Osteocyte (in vitro differentiated cells): Measurements from ENCODE around the gene NRIP3. TPM values are rescaled to one million over a fixed set of nuclear protein-coding genes. Genes with fewer than 3 reads are reported as not detected.

Experiments
- DNase-seq: peaks from one replicate; pipeline ENCODE4 v3.0.0; 2021; ENCODE audit warnings: mixed read lengths; ENCODE audit not compliant: unreplicated experiment; ENCODE audit errors: extremely low spot score
- H3K27ac Mint-ChIP-seq: one replicate; pipeline ENCODE4 v1.8.0; 2021; ENCODE audit warnings: mild to moderate bottlenecking, mixed read lengths; ENCODE audit not compliant: unreplicated experiment
- H3K27me3 Mint-ChIP-seq: one replicate; pipeline ENCODE4 v1.8.0; 2021; ENCODE audit warnings: mixed read lengths; ENCODE audit not compliant: unreplicated experiment
- H3K36me3 Mint-ChIP-seq: one replicate; pipeline ENCODE4 v1.8.0; 2021; ENCODE audit warnings: mixed read lengths; ENCODE audit not compliant: unreplicated experiment
- H3K4me1 Mint-ChIP-seq: one replicate; pipeline ENCODE4 v1.8.0; 2021; ENCODE audit warnings: mixed read lengths; ENCODE audit not compliant: unreplicated experiment
- H3K4me3 Mint-ChIP-seq: one replicate; pipeline ENCODE4 v1.8.0; 2021; ENCODE audit warnings: mild to moderate bottlenecking, moderate library complexity, mixed read lengths; ENCODE audit not compliant: unreplicated experiment
- H3K9me3 Mint-ChIP-seq: one replicate; pipeline ENCODE4 v1.8.0; 2021; ENCODE audit warnings: mixed read lengths; ENCODE audit not compliant: unreplicated experiment
- total RNA-seq: library from RNA; stranded (reverse); gene quantifications from 2 replicates; pipeline ENCODE4 v1.2.1, GENCODE V29; 2021
- TF ChIP-seq, protein P1 (sequence below): fragments of 200-600 bp; sonication (generic); IDR thresholded peaks from 2 replicates; pipeline ENCODE4 v1.5.0; 2021; ENCODE audit warnings: antibody characterized with exemption, mild to moderate bottlenecking, moderate library complexity

NRIP3 gene
- total RNA-seq, 1 donor from 2014 or later: 0.97 TPM

- no peaks in the 10 kb centered on the region for H3K27me3 Mint-ChIP-seq
- H3K27ac Mint-ChIP-seq: peak overlapping the region; percentile 91
- H3K4me1 Mint-ChIP-seq: peaks cover 38% of the 10 kb centered on the region
- no peaks in the 10 kb centered on the region for H3K36me3 Mint-ChIP-seq
- H3K4me3 Mint-ChIP-seq: peak overlapping the region; percentile 94
- H3K9me3 Mint-ChIP-seq: no peaks in the 10 kb centered on the region
- TF ChIP-seq, protein P1, sequence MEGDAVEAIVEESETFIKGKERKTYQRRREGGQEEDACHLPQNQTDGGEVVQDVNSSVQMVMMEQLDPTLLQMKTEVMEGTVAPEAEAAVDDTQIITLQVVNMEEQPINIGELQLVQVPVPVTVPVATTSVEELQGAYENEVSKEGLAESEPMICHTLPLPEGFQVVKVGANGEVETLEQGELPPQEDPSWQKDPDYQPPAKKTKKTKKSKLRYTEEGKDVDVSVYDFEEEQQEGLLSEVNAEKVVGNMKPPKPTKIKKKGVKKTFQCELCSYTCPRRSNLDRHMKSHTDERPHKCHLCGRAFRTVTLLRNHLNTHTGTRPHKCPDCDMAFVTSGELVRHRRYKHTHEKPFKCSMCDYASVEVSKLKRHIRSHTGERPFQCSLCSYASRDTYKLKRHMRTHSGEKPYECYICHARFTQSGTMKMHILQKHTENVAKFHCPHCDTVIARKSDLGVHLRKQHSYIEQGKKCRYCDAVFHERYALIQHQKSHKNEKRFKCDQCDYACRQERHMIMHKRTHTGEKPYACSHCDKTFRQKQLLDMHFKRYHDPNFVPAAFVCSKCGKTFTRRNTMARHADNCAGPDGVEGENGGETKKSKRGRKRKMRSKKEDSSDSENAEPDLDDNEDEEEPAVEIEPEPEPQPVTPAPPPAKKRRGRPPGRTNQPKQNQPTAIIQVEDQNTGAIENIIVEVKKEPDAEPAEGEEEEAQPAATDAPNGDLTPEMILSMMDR: no peak
- DNase-seq: peak; percentile 87
These were observed 40.1 kb downstream of the NRIP3 start for GRCh38 chr11:8963569-8964323.

GRCh38 chr11:8962841-8963240 is 41.0 kb downstream of the NRIP3 start:
- Mint-ChIP-seq H3K27ac (peak overlapping the region; percentile 91), H3K9me3 (no peaks in the 10 kb centered on the region), H3K27me3 (no peaks in the 10 kb centered on the region), H3K36me3 (no peaks in the 10 kb centered on the region), H3K4me3 (peak overlapping the region; percentile 94), H3K4me1 (peaks cover 40% of the 10 kb centered on the region)
- DNase-seq: no peak
- TF ChIP-seq, protein P1: no peak

GRCh38 chr11:8961401-8961800 is 42.4 kb downstream of the NRIP3 start:
- Mint-ChIP-seq H3K4me1 (peaks cover 40% of the 10 kb centered on the region), H3K9me3 (no peaks in the 10 kb centered on the region), H3K27me3 (no peaks in the 10 kb centered on the region), H3K27ac (peak overlapping the region; percentile 19), H3K4me3 (no peak overlapping the region), H3K36me3 (no peaks in the 10 kb centered on the region)
- DNase-seq: no peak
- TF ChIP-seq, protein P1: no peak

GRCh38 chr11:8959546-8960166 is 44.1 kb downstream of the NRIP3 start:
- TF ChIP-seq, protein P1: peak; percentile 79
- no peak overlapping the region for H3K4me3 Mint-ChIP-seq
- H3K27me3 Mint-ChIP-seq: no peaks in the 10 kb centered on the region
- H3K4me1 Mint-ChIP-seq: peaks cover 29% of the 10 kb centered on the region
- H3K27ac Mint-ChIP-seq: peak overlapping the region; percentile 45
- H3K36me3 Mint-ChIP-seq: peaks cover 3% of the 10 kb centered on the region
- no peaks in the 10 kb centered on the region for H3K9me3 Mint-ChIP-seq
- DNase-seq: no peak

- Mint-ChIP-seq H3K4me3 (no peak overlapping the region), H3K4me1 (peaks cover 13% of the 10 kb centered on the region), H3K27me3 (no peaks in the 10 kb centered on the region), H3K9me3 (no peaks in the 10 kb centered on the region), H3K27ac (no peak overlapping the region), H3K36me3 (peaks cover 11% of the 10 kb centered on the region)
- no peak for DNase-seq
- TF ChIP-seq, protein P1: no peak
These were observed 46.9 kb downstream of the NRIP3 start for GRCh38 chr11:8956860-8957259.
